Tibial nerve (tissue), 4 donors: Measurements from ENCODE around the gene NOS1AP. TPM values are rescaled to one million over a fixed set of nuclear protein-coding genes. Genes with fewer than 3 reads are reported as not detected.

Experiments used
- DNase-seq, 2 donors: peaks; one replicate each; pipeline ENCODE4 v3.0.0-alpha.2; 2019; ENCODE audit warnings: low spot score in 2 of 2
- H3K27ac ChIP-seq, 4 donors: fragments of 200-600 bp; sonication (generic) in 3 of 4; one replicate each; pipeline ENCODE4 v1.5.1; 2017 to 2019; ENCODE audit warnings: mild to moderate bottlenecking in 1 of 4
- H3K27me3 ChIP-seq, 2 donors: fragments of 200-600 bp; sonication (generic) in 1 of 2; one replicate each; pipeline versions ENCODE4 v1.5.1 to v1.6.0; 2017 to 2019
- H3K36me3 ChIP-seq, 3 donors: fragments of 200-600 bp; sonication (generic); one replicate each; pipeline ENCODE4 v1.5.1; 2018 to 2019
- H3K4me1 ChIP-seq, 4 donors: fragments of 200-600 bp; sonication (generic) in 3 of 4; one replicate each; pipeline ENCODE4 v1.5.1; 2017 to 2019
- H3K4me3 ChIP-seq, 4 donors: fragments of 200-600 bp; sonication (generic) in 3 of 4; one replicate each; pipeline ENCODE4 v1.5.1; 2017 to 2019; ENCODE audit warnings: mild to moderate bottlenecking in 1 of 4, moderate library complexity in 1 of 4
- H3K9me3 ChIP-seq, 4 donors: fragments of 200-600 bp; sonication (generic) in 3 of 4; one replicate each; pipeline ENCODE4 v1.5.1; 2017 to 2019
- EP300 ChIP-seq, 2 donors: sonication (generic); formaldehyde crosslinking; IDR thresholded peaks; one replicate each; pipeline ENCODE4 v1.6.1; 2017; ENCODE audit warnings: antibody characterized with exemption in 2 of 2, mild to moderate bottlenecking in 1 of 2
- POLR2A ChIP-seq, 2 donors: fragments of 450-650 bp; IDR thresholded peaks; one replicate each; pipeline ENCODE4 v1.6.1; 2017; ENCODE audit warnings: antibody characterized with exemption in 2 of 2, mild to moderate bottlenecking in 2 of 2, moderate library complexity in 2 of 2
- WGBS, 2 donors: methylation state at CpG; one replicate each; pipeline ENCODE4 v1.1.5; 2018; 5-methylcytosine and 5-hydroxymethylcytosine counted together
- total RNA-seq, 4 donors: library from RNA; depleted of rRNA; stranded (reverse); fragments of >200 nt; gene quantifications; one replicate each; pipeline ENCODE4 v1.1.0, GENCODE V29; 2016
- TF ChIP-seq, protein P1 (sequence below), 5 experiments: fragments of 200-600 bp in 3 of 5; fragments of 450-650 bp in 2 of 5; sonication (generic) in 3 of 5; IDR thresholded peaks; one replicate each; pipeline ENCODE4 v1.5.1; 2016 to 2019; ENCODE audit warnings: antibody characterized with exemption in 5 of 5, mild to moderate bottlenecking in 3 of 5, moderate library complexity in 2 of 5

NOS1AP gene
- total RNA-seq, result 10 to 100 TPM in 1 of 4 donors, 1 to 10 TPM in 3; 2.7 to 11.2 (median 5.3) TPM

DNA sequence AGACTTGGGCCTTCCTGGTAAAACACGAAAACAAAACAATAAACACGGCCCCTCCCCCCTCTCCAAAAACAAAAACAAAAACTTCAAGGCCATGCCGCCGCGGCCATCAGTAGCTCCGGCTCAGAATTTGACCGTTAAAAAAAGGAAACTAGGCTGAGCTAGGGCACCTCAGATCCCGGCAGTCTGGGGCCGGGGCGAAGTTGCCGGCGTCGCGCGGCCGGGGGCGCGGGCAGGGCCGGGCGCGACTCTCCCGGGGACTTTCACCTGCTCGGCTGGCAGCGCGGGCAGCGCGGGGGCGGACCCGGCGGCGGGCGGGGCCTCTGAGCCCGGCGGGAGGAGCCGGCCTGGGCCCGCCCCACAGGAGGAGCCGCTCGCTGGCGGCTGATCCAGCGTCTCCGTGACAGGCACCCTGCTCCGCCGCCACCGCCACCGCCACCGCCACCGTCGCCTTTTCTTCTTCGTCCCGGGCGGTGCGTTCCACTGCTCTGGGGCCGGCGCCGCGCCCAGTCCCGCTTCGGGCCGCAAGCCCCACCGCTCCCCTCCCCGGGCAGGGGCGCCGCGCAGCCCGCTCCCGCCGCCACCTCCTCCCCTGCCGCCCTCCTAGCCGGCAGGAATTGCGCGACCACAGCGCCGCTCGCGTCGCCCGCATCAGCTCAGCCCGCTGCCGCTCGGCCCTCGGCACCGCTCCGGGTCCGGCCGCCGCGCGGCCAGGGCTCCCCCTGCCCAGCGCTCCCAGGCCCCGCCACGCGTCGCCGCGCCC, at the start of gene NOS1AP:
Gene NOS1AP, plus strand, starts transcription at position 358 of the 760 bp plus-strand sequence. CDS start 487 bp downstream, outside the sequence.
- Histone ChIP-seq H3K4me3 (peak within 1 kb of the TSS; percentile 65 to 90 (median 73)), H3K27ac (peak within 1 kb of the TSS in 2 of 4 donors; percentile 68 to 83)
- 1 to 3% methylated on average over 39 to 47 of the region's 95 CpGs for WGBS, 2 donors

DNA sequence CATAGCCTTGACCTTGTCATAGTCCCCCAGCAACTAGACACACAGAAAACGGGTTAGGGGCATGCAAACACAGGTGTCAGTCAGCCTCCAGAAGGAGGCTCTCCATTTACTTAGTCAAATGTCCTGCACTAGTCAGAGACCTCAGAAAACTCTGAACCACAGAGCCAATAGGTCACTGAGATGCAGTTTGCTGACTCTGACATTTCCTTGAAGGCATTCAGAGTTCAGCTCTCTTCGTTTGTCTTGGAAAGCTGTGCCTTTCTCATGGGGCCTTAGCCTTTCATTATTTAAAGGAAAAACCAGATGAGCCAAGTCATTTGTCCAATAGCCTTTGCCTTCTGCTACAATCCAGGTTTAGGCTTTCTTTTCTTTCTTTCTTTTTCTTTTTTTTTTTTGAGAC, 49.3 kb upstream of the NOS1AP start:
- Histone ChIP-seq H3K4me3 (no peak overlapping the region), H3K27ac (peak overlapping the region in 3 of 4 donors; percentile 42 to 89 (median 87)), H3K27me3 (no peaks in the 10 kb centered on the region), H3K36me3 (peaks cover 0 to 28% (median 0%) of the 10 kb centered on the region in 3 donors), H3K9me3 (no peaks in the 10 kb centered on the region), H3K4me1 (peaks cover 0 to 54% (median 23%) of the 10 kb centered on the region in 4 donors)
- TF ChIP-seq, protein P1, sequence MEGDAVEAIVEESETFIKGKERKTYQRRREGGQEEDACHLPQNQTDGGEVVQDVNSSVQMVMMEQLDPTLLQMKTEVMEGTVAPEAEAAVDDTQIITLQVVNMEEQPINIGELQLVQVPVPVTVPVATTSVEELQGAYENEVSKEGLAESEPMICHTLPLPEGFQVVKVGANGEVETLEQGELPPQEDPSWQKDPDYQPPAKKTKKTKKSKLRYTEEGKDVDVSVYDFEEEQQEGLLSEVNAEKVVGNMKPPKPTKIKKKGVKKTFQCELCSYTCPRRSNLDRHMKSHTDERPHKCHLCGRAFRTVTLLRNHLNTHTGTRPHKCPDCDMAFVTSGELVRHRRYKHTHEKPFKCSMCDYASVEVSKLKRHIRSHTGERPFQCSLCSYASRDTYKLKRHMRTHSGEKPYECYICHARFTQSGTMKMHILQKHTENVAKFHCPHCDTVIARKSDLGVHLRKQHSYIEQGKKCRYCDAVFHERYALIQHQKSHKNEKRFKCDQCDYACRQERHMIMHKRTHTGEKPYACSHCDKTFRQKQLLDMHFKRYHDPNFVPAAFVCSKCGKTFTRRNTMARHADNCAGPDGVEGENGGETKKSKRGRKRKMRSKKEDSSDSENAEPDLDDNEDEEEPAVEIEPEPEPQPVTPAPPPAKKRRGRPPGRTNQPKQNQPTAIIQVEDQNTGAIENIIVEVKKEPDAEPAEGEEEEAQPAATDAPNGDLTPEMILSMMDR (IDR thresholded peaks at IDR 0.05), result no peak
- TF ChIP-seq EP300 (IDR thresholded peaks at IDR 0.05), result peak in 1 of 2 donors; percentile 63
- TF ChIP-seq POLR2A (IDR thresholded peaks at IDR 0.05), result no peak
- peak in 1 of 2 donors; percentile 27 for DNase-seq
- 20 to 32% methylated on average over 2 of the region's 2 CpGs for WGBS, 2 donors

More for the DNA sequence above, at the start of gene NOS1AP:
- DNase-seq, result peak; percentile 50 to 55
- Histone ChIP-seq H3K4me1 (peaks cover 0 to 36% (median 9%) of the 10 kb centered on the region in 4 donors), H3K27me3 (peaks cover 0 to 18% of the 10 kb centered on the region in 2 donors), H3K9me3 (peaks cover 0 to 3% (median 0%) of the 10 kb centered on the region in 4 donors), H3K36me3 (peaks cover 0 to under 1% (median 0%) of the 10 kb centered on the region in 3 donors)
- TF ChIP-seq POLR2A (IDR thresholded peaks at IDR 0.05), result peak; percentile 25 to 68
- TF ChIP-seq EP300 (IDR thresholded peaks at IDR 0.05), result peak in 1 of 2 donors; percentile 18
- TF ChIP-seq, protein P1 (IDR thresholded peaks at IDR 0.05), result no peak

DNA sequence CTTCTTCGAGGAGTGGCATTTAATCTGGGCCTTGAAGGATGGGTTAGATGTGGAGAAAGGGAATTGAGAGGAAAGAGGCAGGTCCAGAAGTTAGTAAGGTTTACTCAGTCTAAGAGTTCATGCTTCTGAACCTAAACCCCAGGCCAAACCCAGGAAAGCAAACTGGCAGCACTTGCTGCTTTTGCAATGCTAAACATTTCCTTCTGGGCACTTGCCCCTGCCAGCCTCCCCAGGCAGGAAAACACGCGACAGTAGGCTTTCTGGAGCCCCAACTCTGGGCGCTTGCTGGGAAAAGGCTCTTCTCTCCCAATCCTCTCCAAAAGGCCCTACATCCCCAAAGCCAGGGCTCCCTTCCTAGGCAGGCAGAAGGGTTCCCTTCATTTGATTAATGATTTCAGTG, 48.4 kb upstream of the NOS1AP start:
- Histone ChIP-seq H3K27me3 (no peaks in the 10 kb centered on the region), H3K4me3 (peak overlapping the region in 2 of 4 donors; percentile 11 to 70), H3K36me3 (peaks cover 0 to 19% (median 0%) of the 10 kb centered on the region in 3 donors), H3K9me3 (no peaks in the 10 kb centered on the region), H3K4me1 (peaks cover 0 to 54% (median 23%) of the 10 kb centered on the region in 4 donors), H3K27ac (peak overlapping the region in 3 of 4 donors; percentile 11 to 89 (median 87))
- no peak for DNase-seq
- WGBS, 2 donors, result 25 to 39% methylated on average over 4 of the region's 4 CpGs
- no peak for TF ChIP-seq POLR2A (IDR thresholded peaks at IDR 0.05)
- no peak for TF ChIP-seq EP300 (IDR thresholded peaks at IDR 0.05)
- TF ChIP-seq, protein P1 (IDR thresholded peaks at IDR 0.05), result no peak

DNA sequence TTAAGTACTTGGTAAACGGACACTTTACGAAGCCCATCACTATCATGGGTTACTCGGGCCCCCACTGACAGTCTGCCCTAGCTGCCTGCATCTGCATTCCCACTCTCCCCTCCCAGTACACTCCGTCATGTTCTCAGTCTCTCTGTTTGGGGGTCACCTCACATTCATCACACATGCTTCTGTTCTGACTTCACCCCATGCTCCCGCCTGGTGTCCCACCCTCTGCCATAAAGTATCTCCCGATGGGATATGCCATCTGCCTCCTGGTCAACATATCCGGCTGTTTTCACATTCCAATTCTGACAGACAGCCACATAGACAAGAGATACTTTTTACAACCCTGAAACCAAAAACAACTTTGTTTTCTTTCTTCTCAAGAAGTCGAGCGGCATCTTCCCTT, 46.9 kb upstream of the NOS1AP start:
- peak overlapping the region; percentile 43 to 80 (median 60) for H3K4me3 ChIP-seq
- no peaks in the 10 kb centered on the region for H3K27me3 ChIP-seq
- H3K36me3 ChIP-seq, result peaks cover 0 to 6% (median 0%) of the 10 kb centered on the region in 3 donors
- H3K9me3 ChIP-seq, result no peaks in the 10 kb centered on the region
- 27 to 35% methylated on average over 9 of the region's 9 CpGs for WGBS, 2 donors
- peaks cover 0 to 54% (median 23%) of the 10 kb centered on the region in 4 donors for H3K4me1 ChIP-seq
- no peak for DNase-seq
- H3K27ac ChIP-seq, result peak overlapping the region; percentile 51 to 89 (median 78)
- TF ChIP-seq, protein P1 (IDR thresholded peaks at IDR 0.05), result no peak
- TF ChIP-seq EP300 (IDR thresholded peaks at IDR 0.05) (no peak), POLR2A (IDR thresholded peaks at IDR 0.05) (no peak)

DNA sequence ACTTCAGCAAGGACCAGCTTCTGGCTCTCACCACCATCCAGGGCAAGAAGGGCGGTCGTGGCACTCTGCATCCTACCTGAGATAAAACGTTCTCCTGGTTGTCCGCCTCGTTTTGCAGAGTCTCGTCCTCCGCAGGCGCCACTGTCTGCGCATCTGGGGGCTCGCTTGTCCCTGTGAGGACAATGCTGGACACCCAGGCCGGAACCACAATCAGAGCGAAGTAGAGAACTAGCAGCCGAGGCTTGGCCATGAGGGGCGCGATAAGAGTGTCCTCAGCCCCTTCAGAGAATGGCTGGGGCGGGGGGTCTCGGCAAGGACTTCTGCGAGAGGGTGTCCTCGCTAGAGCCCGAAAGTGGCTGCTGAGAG, 46.3 kb upstream of the NOS1AP start:
- no peaks in the 10 kb centered on the region for H3K27me3 ChIP-seq
- peaks cover 0 to under 1% (median 0%) of the 10 kb centered on the region in 3 donors for H3K36me3 ChIP-seq
- TF ChIP-seq POLR2A (IDR thresholded peaks at IDR 0.05), result no peak
- TF ChIP-seq EP300 (IDR thresholded peaks at IDR 0.05), result no peak
- TF ChIP-seq, protein P1 (IDR thresholded peaks at IDR 0.05), result no peak
- H3K4me1 ChIP-seq, result peaks cover 0 to 52% (median 23%) of the 10 kb centered on the region in 4 donors
- H3K9me3 ChIP-seq, result no peaks in the 10 kb centered on the region
- no peak for DNase-seq
- 15 to 20% methylated on average over 20 of the region's 20 CpGs for WGBS, 2 donors
- peak overlapping the region; percentile 43 to 80 (median 60) for H3K4me3 ChIP-seq
- peak overlapping the region; percentile 51 to 89 (median 78) for H3K27ac ChIP-seq
